Caco-2 (cell line): ENCODE results near the gene ACAN. TPM values are rescaled to one million over a fixed set of nuclear protein-coding genes. Genes with fewer than 3 reads are reported as not detected.

Experiments
- BruUV-seq: library from RNA; stranded (reverse); fragments of 400-500 nt; replicated peaks from 2 replicates; lab custom pipeline; 2021; lab: Mats Ljungman, UMichigan
- CTCF ChIA-PET: fragments of 300-600 bp; sonication (Branson Sonifier 250); formaldehyde crosslinking; loops from one replicate; lab custom pipeline; 2022; ENCODE audit warnings: antibody characterized with exemption; lab: Charles Lee
- POLR2A ChIA-PET: fragments of 300-600 bp; sonication (Branson Sonifier 250); formaldehyde crosslinking; loops from one replicate; lab custom pipeline; 2022; ENCODE audit warnings: antibody characterized with exemption; lab: Charles Lee
- DNase-seq, 2 experiments: peaks; one replicate each; pipeline versions ENCODE4 v3.0.0 to v3.0.0-alpha.2; 2020 to 2022
- H3K27me3 ChIP-seq: replicated peaks from 2 replicates; pipeline ENCODE4 v1.6.0; 2011; ENCODE audit warnings: low read length; ENCODE audit not compliant: control insufficient read depth, insufficient read depth
- H3K36me3 ChIP-seq: 2 replicates; pipeline ENCODE4 v1.5.1; 2011; ENCODE audit warnings: low read length; ENCODE audit not compliant: control insufficient read depth, insufficient read depth
- H3K4me1 ChIP-seq: fragments of 250-450 bp; sonication (Bioruptor Pico); 2 replicates; pipeline ENCODE4 v1.5.1; 2020; ENCODE audit warnings: mild to moderate bottlenecking
- H3K4me3 ChIP-seq: 2 replicates; pipeline ENCODE4 v1.5.1; 2011; ENCODE audit warnings: low read depth, mild to moderate bottlenecking, control low read depth, low read length
- H3K9me3 ChIP-seq: fragments of 250-450 bp; sonication (Bioruptor Pico); 2 replicates; pipeline ENCODE4 v1.5.1; 2020; ENCODE audit warnings: mild to moderate bottlenecking, moderate library complexity
- H3K27ac Mint-ChIP-seq: one replicate; pipeline ENCODE4 v1.8.0; 2022; ENCODE audit warnings: mixed read lengths; ENCODE audit not compliant: unreplicated experiment
- H3K27me3 Mint-ChIP-seq: one replicate; pipeline ENCODE4 v1.8.0; 2022; ENCODE audit warnings: mixed read lengths; ENCODE audit not compliant: insufficient read depth, unreplicated experiment
- H3K36me3 Mint-ChIP-seq: one replicate; pipeline ENCODE4 v1.8.0; 2022; ENCODE audit warnings: mild to moderate bottlenecking, mixed read lengths; ENCODE audit not compliant: insufficient read depth, unreplicated experiment
- H3K4me1 Mint-ChIP-seq: one replicate; pipeline ENCODE4 v1.8.0; 2022; ENCODE audit warnings: low read depth, mixed read lengths; ENCODE audit not compliant: unreplicated experiment
- H3K4me3 Mint-ChIP-seq: one replicate; pipeline ENCODE4 v1.8.0; 2022; ENCODE audit warnings: mild to moderate bottlenecking, moderate library complexity, mixed read lengths; ENCODE audit not compliant: unreplicated experiment
- H3K9me3 Mint-ChIP-seq: one replicate; pipeline ENCODE4 v1.8.0; 2022; ENCODE audit warnings: mixed read lengths; ENCODE audit not compliant: unreplicated experiment
- intact Hi-C: fragments of 100-400 bp; cut with micrococcal nuclease; formaldehyde crosslinking; loops from one replicate; pipeline ENCODE4 v1.10.0; 2022; ENCODE audit not compliant: unreplicated experiment
- total RNA-seq: library from RNA; stranded (reverse); gene quantifications from 2 replicates; pipeline ENCODE4 v1.2.3, GENCODE V29; 2022
- TF ChIP-seq, protein P1 (sequence below), 2 experiments: fragments of 200-600 bp in 1 of 2; IDR thresholded peaks; 1 replicate in 1 of 2; 2 replicates in 1 of 2; pipeline versions ENCODE4 v1.5.1 to v1.8.0; 2011 to 2022; ENCODE audit warnings: antibody characterized with exemption in 1 of 2, control low read depth in 1 of 2, inconsistent platforms in 1 of 2, low read depth in 1 of 2, low read length in 1 of 2, mild to moderate bottlenecking in 1 of 2, moderate library complexity in 1 of 2; ENCODE audit not compliant: insufficient read depth in 1 of 2, severe bottlenecking in 1 of 2, unreplicated experiment in 1 of 2

ACAN gene
- total RNA-seq, 1 experiment from 2014 or later: not detected

DNA sequence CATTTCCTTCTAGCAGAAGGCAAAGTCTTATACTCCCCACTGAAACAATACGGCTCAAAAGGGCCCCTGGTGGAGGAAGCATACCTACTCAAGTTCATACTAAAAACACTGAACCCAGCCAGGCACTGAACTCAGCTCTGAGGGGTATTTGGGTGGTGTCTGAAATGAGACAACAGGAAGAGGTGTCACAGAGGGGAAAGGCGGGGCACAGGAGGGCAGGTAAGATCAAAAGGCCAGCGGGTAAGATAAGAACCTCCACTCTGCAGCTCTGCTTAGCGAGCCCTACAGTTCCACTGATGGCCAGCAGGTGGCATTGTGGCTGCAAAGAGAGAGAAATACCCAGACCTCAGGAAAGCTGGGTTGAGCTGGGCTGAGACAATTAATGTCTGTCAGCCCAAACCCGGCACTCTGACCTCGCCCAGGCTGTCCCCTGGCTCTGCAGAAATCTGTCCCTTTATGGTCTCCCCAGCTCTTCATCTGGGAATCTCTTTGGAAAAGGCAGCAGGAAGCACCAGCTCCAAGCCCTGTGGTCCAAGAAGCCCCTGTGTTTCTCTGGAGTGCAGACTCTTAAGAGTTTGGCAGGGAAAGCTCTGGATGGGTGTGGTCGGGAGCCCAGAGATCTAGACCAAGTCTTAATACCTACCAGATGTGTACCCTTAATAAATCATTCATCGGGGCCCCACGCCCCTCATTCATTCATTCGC, 101.5 kb downstream of the ACAN start:
- no peak overlapping the region for H3K27ac Mint-ChIP-seq
- CTCF ChIA-PET: interaction anchor here (0.5 to 3.2 kb wide), 29 partner anchors 8 to 280 kb away, joined by 3 to 48 read pairs (median 4); partner anchors contain the start of genes ABHD2 and MFGE8
- TF ChIP-seq, protein P1, sequence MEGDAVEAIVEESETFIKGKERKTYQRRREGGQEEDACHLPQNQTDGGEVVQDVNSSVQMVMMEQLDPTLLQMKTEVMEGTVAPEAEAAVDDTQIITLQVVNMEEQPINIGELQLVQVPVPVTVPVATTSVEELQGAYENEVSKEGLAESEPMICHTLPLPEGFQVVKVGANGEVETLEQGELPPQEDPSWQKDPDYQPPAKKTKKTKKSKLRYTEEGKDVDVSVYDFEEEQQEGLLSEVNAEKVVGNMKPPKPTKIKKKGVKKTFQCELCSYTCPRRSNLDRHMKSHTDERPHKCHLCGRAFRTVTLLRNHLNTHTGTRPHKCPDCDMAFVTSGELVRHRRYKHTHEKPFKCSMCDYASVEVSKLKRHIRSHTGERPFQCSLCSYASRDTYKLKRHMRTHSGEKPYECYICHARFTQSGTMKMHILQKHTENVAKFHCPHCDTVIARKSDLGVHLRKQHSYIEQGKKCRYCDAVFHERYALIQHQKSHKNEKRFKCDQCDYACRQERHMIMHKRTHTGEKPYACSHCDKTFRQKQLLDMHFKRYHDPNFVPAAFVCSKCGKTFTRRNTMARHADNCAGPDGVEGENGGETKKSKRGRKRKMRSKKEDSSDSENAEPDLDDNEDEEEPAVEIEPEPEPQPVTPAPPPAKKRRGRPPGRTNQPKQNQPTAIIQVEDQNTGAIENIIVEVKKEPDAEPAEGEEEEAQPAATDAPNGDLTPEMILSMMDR (IDR thresholded peaks at IDR 0.05; ENCODE audit: insufficient read depth in 1 of 2, low read depth in 1 of 2, low read length in 1 of 2, severe bottlenecking in 1 of 2, unreplicated experiment in 1 of 2): peak; percentile 93 to 95
- POLR2A ChIA-PET: interaction anchor here (1.8 kb wide), 1 partner anchor 90 kb away, joined by 7 read pairs; no protein-coding TSS in a partner anchor
- H3K4me1 Mint-ChIP-seq: peaks cover 19% of the 10 kb centered on the region
- no peaks in the 10 kb centered on the region for H3K27me3 ChIP-seq
- no peak overlapping the region for H3K4me3 ChIP-seq
- no peaks in the 10 kb centered on the region for H3K27me3 Mint-ChIP-seq
- H3K4me3 Mint-ChIP-seq: peak overlapping the region; percentile 3
- peaks cover 14% of the 10 kb centered on the region; the same call in 1 of the 2 replicates for H3K4me1 ChIP-seq
- no peaks in the 10 kb centered on the region for H3K9me3 ChIP-seq
- H3K36me3 ChIP-seq: peaks cover 12% of the 10 kb centered on the region
- intact Hi-C loops: loop anchor here (1.0 to 5.0 kb wide), 3 partner anchors 100 to 268 kb away; no protein-coding TSS in a partner anchor
- no peaks in the 10 kb centered on the region for H3K9me3 Mint-ChIP-seq
- peaks cover 79% of the 10 kb centered on the region for H3K36me3 Mint-ChIP-seq
- BruUV-seq: no TSS peak
- DNase-seq: peak; percentile 82 to 88

DNA sequence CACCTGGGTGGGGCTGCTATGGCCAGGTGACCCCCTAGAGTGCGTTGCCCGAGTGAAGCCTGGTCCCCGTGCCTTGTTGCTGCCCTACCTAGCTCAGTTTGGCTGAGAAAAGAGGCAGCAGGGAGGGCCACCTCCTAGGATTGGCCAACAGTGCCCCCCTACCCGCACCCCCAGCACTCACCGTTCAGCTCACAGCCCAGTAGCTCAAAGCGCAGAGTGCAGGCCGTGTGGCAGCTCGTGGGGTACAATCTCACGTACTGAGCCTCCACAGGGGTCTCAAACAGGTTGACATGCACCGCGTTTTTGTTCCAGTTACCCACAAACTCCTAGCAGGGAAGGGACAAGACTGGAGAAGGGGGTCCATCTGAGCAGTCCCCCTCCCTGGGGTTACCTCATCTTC, 102.3 kb downstream of the ACAN start:
- Mint-ChIP-seq H3K27ac (no peak overlapping the region), H3K4me1 (peaks cover 27% of the 10 kb centered on the region), H3K36me3 (peaks cover 81% of the 10 kb centered on the region), H3K4me3 (no peak overlapping the region), H3K27me3 (no peaks in the 10 kb centered on the region), H3K9me3 (no peaks in the 10 kb centered on the region)
- H3K4me1 ChIP-seq: peaks cover 21% of the 10 kb centered on the region
- peaks cover 12% of the 10 kb centered on the region for H3K36me3 ChIP-seq
- ChIA-PET CTCF (interaction anchor here (0.6 to 3.2 kb wide), 19 partner anchors 8 to 299 kb away, joined by 3 to 48 read pairs (median 4); partner anchors contain the start of gene MFGE8), POLR2A (interaction anchor here (1.8 kb wide), 1 partner anchor 89 kb away, joined by 7 read pairs; no protein-coding TSS in a partner anchor)
- intact Hi-C loops: no loop called here
- TF ChIP-seq, protein P1 (IDR thresholded peaks at IDR 0.05; ENCODE audit: insufficient read depth in 1 of 2, low read depth in 1 of 2, low read length in 1 of 2, severe bottlenecking in 1 of 2, unreplicated experiment in 1 of 2): no peak
- BruUV-seq: no TSS peak
- no peak overlapping the region for H3K4me3 ChIP-seq
- no peaks in the 10 kb centered on the region for H3K27me3 ChIP-seq
- no peak for DNase-seq
- H3K9me3 ChIP-seq: no peaks in the 10 kb centered on the region

DNA sequence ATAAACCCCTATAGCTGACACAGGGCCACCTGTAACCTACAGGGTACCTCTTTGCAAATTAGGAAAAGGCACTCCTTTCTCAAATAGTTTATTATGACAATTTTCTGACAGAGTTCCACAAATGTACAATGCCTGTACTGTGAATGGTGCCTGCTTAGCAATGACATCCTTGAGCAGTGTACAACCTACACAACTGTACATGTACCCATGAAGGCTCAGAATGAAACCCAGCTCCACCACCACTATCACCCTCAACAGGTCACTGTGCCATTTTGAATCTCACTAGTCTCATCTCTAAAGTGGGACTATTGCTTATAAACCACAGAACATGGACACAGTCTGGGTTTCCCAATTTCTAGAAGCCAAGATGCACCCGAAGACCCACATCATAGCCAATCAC, 102.9 kb downstream of the ACAN start:
- Mint-ChIP-seq H3K27ac (no peak overlapping the region), H3K4me1 (peaks cover 30% of the 10 kb centered on the region), H3K36me3 (peaks cover 81% of the 10 kb centered on the region), H3K4me3 (no peak overlapping the region), H3K9me3 (no peaks in the 10 kb centered on the region), H3K27me3 (no peaks in the 10 kb centered on the region)
- no peak for DNase-seq
- H3K4me1 ChIP-seq: peaks cover 27% of the 10 kb centered on the region
- CTCF ChIA-PET: interaction anchor here (3.2 kb wide), 1 partner anchor 97 kb away, joined by 48 read pairs; no protein-coding TSS in a partner anchor
- H3K9me3 ChIP-seq: no peaks in the 10 kb centered on the region
- TF ChIP-seq, protein P1 (IDR thresholded peaks at IDR 0.05; ENCODE audit: insufficient read depth in 1 of 2, low read depth in 1 of 2, low read length in 1 of 2, severe bottlenecking in 1 of 2, unreplicated experiment in 1 of 2): no peak
- intact Hi-C loops: no loop called here
- H3K4me3 ChIP-seq: no peak overlapping the region
- H3K36me3 ChIP-seq: peaks cover 12% of the 10 kb centered on the region
- H3K27me3 ChIP-seq: no peaks in the 10 kb centered on the region
- POLR2A ChIA-PET: interaction anchor here (1.8 kb wide), 1 partner anchor 89 kb away, joined by 7 read pairs; no protein-coding TSS in a partner anchor
- BruUV-seq: no TSS peak
